ENCODE measurements around the gene SCAMP1. TPM values are rescaled to one million over a fixed set of nuclear protein-coding genes. Genes with fewer than 3 reads are reported as not detected.
A peak's percentile ranks its signal among the peaks of the same experiment; 100 is the strongest.
"Not testable (repeated sequence)": the region's sequence is repeated elsewhere in the genome, so short reads cannot be mapped to it uniquely, and the experiment has no call there.

The SCAMP1 gene
- total and polyA plus RNA-seq, 2 of the 8 experiments (the other 6 are each of a cell fraction or from before 2014, with no cell fraction given), result 18.6 to 55.9 TPM

GRCh38 chr5:78449103-78449502 lies 88.7 kb downstream of the SCAMP1 start (continued):
- no peak for TF ChIP-seq ASH2L (IDR thresholded peaks at IDR 0.05; ENCODE audit: low read length)
- no peak for TF ChIP-seq POU5F1 (IDR thresholded peaks at IDR 0.05; ENCODE audit: low read depth, low read length)
- no peak for TF ChIP-seq EP300 (IDR thresholded peaks at IDR 0.05; ENCODE audit: borderline replicate concordance in 1 of 2, low read depth in 2 of 2, low read length in 2 of 2)

GRCh38 chr5:78457507-78457906 lies 97.1 kb downstream of the SCAMP1 start:
- H4K20me1 ChIP-seq (replicated peaks in 1 of 2; ENCODE audit: control insufficient read depth in 1 of 2, insufficient read depth in 2 of 2, low read length in 2 of 2); H3K9me3 ChIP-seq (ENCODE audit: insufficient read depth in 2 of 2, low read depth in 1 of 2, low read length in 1 of 2); H4K5ac ChIP-seq (ENCODE audit: insufficient read length, low read depth, low read length); H3K4me2 ChIP-seq (ENCODE audit: insufficient read depth in 1 of 2, low read depth in 2 of 2, low read length in 2 of 2); H3K23me2 ChIP-seq (ENCODE audit: low read depth, low read length); H3K18ac ChIP-seq (ENCODE audit: extremely low read depth, low read length); H4K91ac ChIP-seq (replicated peaks; ENCODE audit: insufficient read length, low read length); H4K8ac ChIP-seq (ENCODE audit: extremely low read depth, insufficient read depth, low read length); H3K4ac ChIP-seq (replicated peaks; ENCODE audit: insufficient read length, low read depth, low read length); POLR2A ChIA-PET (ENCODE audit: partially characterized antibody); H3K27me3 ChIP-seq (replicated peaks in 1 of 4; ENCODE audit: control insufficient read depth in 3 of 4, extremely low read depth in 1 of 4, insufficient read depth in 3 of 4, low read length in 3 of 4); H2AK5ac ChIP-seq (ENCODE audit: low read depth, low read length); H2BK15ac ChIP-seq (ENCODE audit: low read length); H3K79me2 ChIP-seq (ENCODE audit: control insufficient read depth in 1 of 2, insufficient read depth in 2 of 2, low read length in 2 of 2); H2BK20ac ChIP-seq (ENCODE audit: low read length); H3K4me3 ChIP-seq (ENCODE audit: extremely low read depth in 1 of 4, insufficient read depth in 2 of 4, low read depth in 3 of 4, low read length in 4 of 4); H2AFZ ChIP-seq (ENCODE audit: low read length); H3K79me1 ChIP-seq (ENCODE audit: low read depth, low read length); H3K14ac ChIP-seq (ENCODE audit: insufficient read length); H3K4me1 ChIP-seq (replicated peaks in 1 of 4; ENCODE audit: control insufficient read depth in 3 of 4, insufficient read depth in 4 of 4, low read length in 3 of 4); H2BK12ac ChIP-seq (ENCODE audit: low read depth, low read length); H2BK5ac ChIP-seq (ENCODE audit: low read depth, low read length); FAIRE-seq; H2BK120ac ChIP-seq (replicated peaks; ENCODE audit: low read depth, low read length); H3K9ac ChIP-seq (replicated peaks in 1 of 4; ENCODE audit: extremely low read depth in 1 of 4, low read depth in 3 of 4, low read length in 3 of 4); H3K36me3 ChIP-seq (ENCODE audit: control insufficient read depth in 2 of 4, insufficient read depth in 4 of 4, low read length in 3 of 4); H3K27ac ChIP-seq (ENCODE audit: low read depth, low read length); H3K56ac ChIP-seq (replicated peaks; ENCODE audit: insufficient read length, low read depth, low read length); H3K23ac ChIP-seq (ENCODE audit: insufficient read length); CTCF ChIA-PET (ENCODE audit: partially characterized antibody): not testable (repeated sequence)
- WGBS, 2 experiments (ENCODE audit: extremely low coverage in 1 of 2, insufficient coverage in 1 of 2, insufficient read length in 1 of 2, insufficient replicate concordance in 2 of 2, low coverage in 1 of 2, low lambda C conversion rate in 2 of 2, missing lambda C conversion rate in 1 of 2), result 51% methylated on average over 6 of the region's 14 CpGs; no CpG with 5 or more reads in 1 of the 2 experiments
- DNase-seq (ENCODE audit: low read depth in 1 of 2, low spot score in 2 of 2), result peak in 1 of 2 experiments; percentile 62
